ENCODE data around the gene KRT7. TPM values are rescaled to one million over a fixed set of nuclear protein-coding genes. Genes with fewer than 3 reads are reported as not detected.

The KRT7 gene
- total and polyA plus RNA-seq, 2 donors (not counting 1 experiment from before 2014, with no cell fraction given), result not detected

- H3K27ac ChIP-seq (ENCODE audit: low read length in 2 of 2), result no peak overlapping the region
- ChIA-PET POLR2A (no interaction called here), CTCF (no interaction called here)
Measured at GRCh38 chr12:52190860-52191729, 41.9 kb upstream of the KRT7 start.

More at GRCh38 chr12:52190860-52191729, 41.9 kb upstream of the KRT7 start:
- H3K4me1 Mint-ChIP-seq, result no peaks in the 10 kb centered on the region
- ATAC-seq (ENCODE audit: low read depth) (no peak), DNase-seq (no peak)
- peaks cover 25% of the 10 kb centered on the region for H3K27me3 Mint-ChIP-seq
- H3K4me1 ChIP-seq (ENCODE audit: control insufficient read depth in 2 of 2, insufficient read depth in 2 of 2, low read length in 2 of 2), result no peaks in the 10 kb centered on the region
- no peak overlapping the region for H3K4me2 ChIP-seq (replicated peaks; ENCODE audit: low read depth, low read length, poor library complexity, severe bottlenecking)
- no peaks in the 10 kb centered on the region for H3K27me3 ChIP-seq (replicated peaks in 1 of 4; ENCODE audit: control extremely low read depth in 1 of 4, control insufficient read depth in 3 of 4, insufficient read depth in 4 of 4, low read length in 3 of 4)
- H4K20me1 ChIP-seq (ENCODE audit: control insufficient read depth, insufficient read depth, low read length, poor library complexity, severe bottlenecking), result no peaks in the 10 kb centered on the region
- WGBS (ENCODE audit: insufficient coverage), result 84% methylated on average over 16 of the region's 16 CpGs
- no peak overlapping the region for H3K27ac Mint-ChIP-seq
- no peak overlapping the region for H3K4me3 ChIP-seq (ENCODE audit: control extremely low read depth in 1 of 5, extremely low read depth in 1 of 5, insufficient read depth in 1 of 5, low read depth in 2 of 5, low read length in 4 of 5)
- H3K9me3 Mint-ChIP-seq (ENCODE audit: insufficient read depth), result no peaks in the 10 kb centered on the region
- intact Hi-C loops (cut with micrococcal nuclease), result no loop called here
- no peak overlapping the region for H3K9ac ChIP-seq (ENCODE audit: low read length)
- no peaks in the 10 kb centered on the region for H3K36me3 ChIP-seq (replicated peaks in 1 of 2; ENCODE audit: control extremely low read depth in 1 of 2, control insufficient read depth in 1 of 2, extremely low read depth in 1 of 2, insufficient read depth in 2 of 2, low read length in 1 of 2)
- H3K4me3 Mint-ChIP-seq, result no peak overlapping the region
- no peaks in the 10 kb centered on the region for H3K79me2 ChIP-seq (ENCODE audit: control insufficient read depth, insufficient read depth, low read length)
- H3K9me3 ChIP-seq (ENCODE audit: control extremely low read depth in 1 of 3, control insufficient read depth in 2 of 3, insufficient read depth in 1 of 3, low read length in 2 of 3), result no peaks in the 10 kb centered on the region
- no peak overlapping the region for H2AFZ ChIP-seq (ENCODE audit: insufficient read depth, low read depth, low read length, poor library complexity, severe bottlenecking)
- TF ChIP-seq EZH2 (IDR thresholded peaks at IDR 0.05; ENCODE audit: borderline replicate concordance, insufficient read depth, low read depth, low read length, poor library complexity, severe bottlenecking) (no peak), CTCF (IDR thresholded peaks at IDR 0.05) (no peak)
